Activated CD8-positive, alpha-beta T cell treated with anti-CD3 and anti-CD28 coated beads, Interleukin-2, amount 10 ng/mL, durations not matched to agents 7 days and 5 days (primary cell): ENCODE data around the gene NOP9. TPM values are rescaled to one million over a fixed set of nuclear protein-coding genes. Genes with fewer than 3 reads are reported as not detected.

Experiments used
- ATAC-seq: fragments of 150-1000 bp; cut with Tn5 transposase; one replicate; pipeline ENCODE4 v1.10.0; 2021; ENCODE audit warnings: moderate library complexity
- CTCF ChIA-PET: fragments of 350-600 bp; sonication (Branson Sonifier 250); formaldehyde crosslinking; loops from one replicate; lab custom pipeline; 2021; ENCODE audit warnings: antibody characterized with exemption; lab: Charles Lee
- POLR2A ChIA-PET: fragments of 350-600 bp; sonication (Branson Sonifier 250); formaldehyde crosslinking; loops from one replicate; lab custom pipeline; 2021; ENCODE audit warnings: antibody characterized with exemption; lab: Charles Lee
- DNase-seq: peaks from one replicate; pipeline ENCODE4 v3.0.0-alpha.2; 2020
- H3K27ac Mint-ChIP-seq: one replicate; pipeline ENCODE4 v1.8.0; 2021; ENCODE audit warnings: mild to moderate bottlenecking, mixed read lengths
- H3K27me3 Mint-ChIP-seq: one replicate; pipeline ENCODE4 v1.8.0; 2021; ENCODE audit warnings: low read depth, mixed read lengths
- H3K36me3 Mint-ChIP-seq: one replicate; pipeline ENCODE4 v1.8.0; 2021; ENCODE audit warnings: low read depth, mixed read lengths
- H3K4me1 Mint-ChIP-seq: one replicate; pipeline ENCODE4 v1.8.0; 2021; ENCODE audit warnings: low read depth, mixed read lengths
- H3K4me3 Mint-ChIP-seq: one replicate; pipeline ENCODE4 v1.8.0; 2021; ENCODE audit warnings: mild to moderate bottlenecking, mixed read lengths
- H3K9me3 Mint-ChIP-seq: one replicate; pipeline ENCODE4 v1.8.0; 2022; ENCODE audit warnings: mixed read lengths; ENCODE audit not compliant: insufficient read depth
- total RNA-seq, 2 experiments: library from RNA; stranded (reverse); gene quantifications; one replicate each; pipeline ENCODE4 v1.2.3, GENCODE V29; 2021

The NOP9 gene
- total RNA-seq, 2 experiments from 2014 or later = 35.2 to 36.7 TPM

- peaks cover 9% of the 10 kb centered on the region for H3K36me3 Mint-ChIP-seq
- H3K4me1 Mint-ChIP-seq = peaks cover 50% of the 10 kb centered on the region
- CTCF ChIA-PET = interaction anchor here (1.0 to 8.7 kb wide), 8 partner anchors 19 to 38 kb away, joined by 3 to 98 read pairs (median 22); partner anchors contain the start of genes CIDEB, DHRS1, LTB4R2 and NOP9
- POLR2A ChIA-PET = interaction anchor here (1.2 to 5.0 kb wide), 6 partner anchors 20 to 158 kb away, joined by 3 to 48 read pairs (median 12); partner anchors contain the start of genes CBLN3, IRF9, KHNYN and LTB4R
- H3K9me3 Mint-ChIP-seq = no peaks in the 10 kb centered on the region
- H3K4me3 Mint-ChIP-seq = peak overlapping the region; percentile 90
- ATAC-seq = no peak
- H3K27ac Mint-ChIP-seq = peak overlapping the region; percentile 91
- DNase-seq = no peak
- no peaks in the 10 kb centered on the region for H3K27me3 Mint-ChIP-seq
Observed at GRCh38 chr14:24272467-24272866, 27.2 kb upstream of the NOP9 start.

- Mint-ChIP-seq H3K27ac (peak overlapping the region; percentile 82), H3K27me3 (no peaks in the 10 kb centered on the region), H3K4me1 (peaks cover 60% of the 10 kb centered on the region), H3K9me3 (no peaks in the 10 kb centered on the region), H3K4me3 (no peak overlapping the region), H3K36me3 (peaks cover 7% of the 10 kb centered on the region)
- ATAC-seq = no peak
- CTCF ChIA-PET = interaction anchor here (0.7 to 8.7 kb wide), 15 partner anchors 16 to 215 kb away, joined by 3 to 98 read pairs (median 8); partner anchors contain the start of genes CIDEB, DHRS1, KHNYN and LTB4R
- POLR2A ChIA-PET = interaction anchor here (0.7 to 1.9 kb wide), 6 partner anchors 16 to 112 kb away, joined by 4 to 19 read pairs (median 6); partner anchors contain the start of genes CHMP4A, IRF9 and TINF2
- no peak for DNase-seq
Observed at GRCh38 chr14:24273422-24273998, 26.1 kb upstream of the NOP9 start.

GRCh38 chr14:24274101-24274543, 25.5 kb upstream of the NOP9 start:
- peak; percentile 57 for DNase-seq
- Mint-ChIP-seq H3K4me3 (no peak overlapping the region), H3K9me3 (no peaks in the 10 kb centered on the region), H3K4me1 (peaks cover 65% of the 10 kb centered on the region), H3K27ac (peak overlapping the region; percentile 82), H3K36me3 (peaks cover 6% of the 10 kb centered on the region), H3K27me3 (no peaks in the 10 kb centered on the region)
- CTCF ChIA-PET = interaction anchor here (0.7 to 8.7 kb wide), 15 partner anchors 16 to 216 kb away, joined by 3 to 98 read pairs (median 8); partner anchors contain the start of genes CIDEB, DHRS1, KHNYN and LTB4R
- ATAC-seq = peak; percentile 2
- POLR2A ChIA-PET = interaction anchor here (0.7 to 1.9 kb wide), 6 partner anchors 16 to 113 kb away, joined by 4 to 19 read pairs (median 6); partner anchors contain the start of genes CHMP4A, IRF9 and TINF2

- H3K4me1 Mint-ChIP-seq = peaks cover 54% of the 10 kb centered on the region
- H3K9me3 Mint-ChIP-seq = no peaks in the 10 kb centered on the region
- DNase-seq (no peak), ATAC-seq (no peak)
- H3K27ac Mint-ChIP-seq = no peak overlapping the region
- H3K27me3 Mint-ChIP-seq = no peaks in the 10 kb centered on the region
- POLR2A ChIA-PET = interaction anchor here (1.6 kb wide), 1 partner anchor 34 kb away, joined by 6 read pairs; the partner anchor contains the start of gene TINF2
- CTCF ChIA-PET = interaction anchor here (1.0 to 8.4 kb wide), 4 partner anchors 18 to 35 kb away, joined by 3 to 57 read pairs (median 31); partner anchors contain the start of genes CIDEB, LTB4R, LTB4R2 and TINF2
- peaks cover 2% of the 10 kb centered on the region for H3K36me3 Mint-ChIP-seq
- H3K4me3 Mint-ChIP-seq = no peak overlapping the region
Observed at GRCh38 chr14:24277071-24277470, 22.6 kb upstream of the NOP9 start.

GRCh38 chr14:24277606-24278321, 21.9 kb upstream of the NOP9 start:
- Mint-ChIP-seq H3K36me3 (peaks cover 2% of the 10 kb centered on the region), H3K4me1 (peaks cover 47% of the 10 kb centered on the region), H3K4me3 (no peak overlapping the region), H3K27ac (no peak overlapping the region), H3K27me3 (no peaks in the 10 kb centered on the region), H3K9me3 (no peaks in the 10 kb centered on the region)
- CTCF ChIA-PET = interaction anchor here (1.0 to 8.4 kb wide), 6 partner anchors 7 to 35 kb away, joined by 3 to 57 read pairs (median 17); partner anchors contain the start of genes CIDEB, LTB4R, LTB4R2 and RABGGTA
- no peak for DNase-seq
- ATAC-seq = no peak
- POLR2A ChIA-PET = interaction anchor here (1.6 kb wide), 1 partner anchor 35 kb away, joined by 6 read pairs; the partner anchor contains the start of gene TINF2

- DNase-seq (no peak), ATAC-seq (no peak)
- Mint-ChIP-seq H3K27me3 (no peaks in the 10 kb centered on the region), H3K4me1 (peaks cover 41% of the 10 kb centered on the region), H3K36me3 (peaks cover 2% of the 10 kb centered on the region), H3K4me3 (no peak overlapping the region), H3K9me3 (no peaks in the 10 kb centered on the region), H3K27ac (peak overlapping the region; percentile 31)
- CTCF ChIA-PET = interaction anchor here (1.0 to 8.4 kb wide), 8 partner anchors 8 to 62 kb away, joined by 3 to 57 read pairs (median 20); partner anchors contain the start of genes CIDEB, LTB4R, LTB4R2 and MDP1
- POLR2A ChIA-PET = interaction anchor here (1.6 kb wide), 1 partner anchor 36 kb away, joined by 6 read pairs; the partner anchor contains the start of gene TINF2
Observed at GRCh38 chr14:24278424-24278823, 21.2 kb upstream of the NOP9 start.

- H3K27me3 Mint-ChIP-seq = no peaks in the 10 kb centered on the region
- ATAC-seq (peak; percentile 69), DNase-seq (peak; percentile 44)
- POLR2A ChIA-PET = interaction anchor here (1.0 to 1.8 kb wide), 3 partner anchors 8 to 20 kb away, joined by 4 to 9 read pairs (median 5); partner anchors contain the start of genes DHRS1, NOP9 and RABGGTA
- CTCF ChIA-PET = interaction anchor here (1.4 to 8.4 kb wide), 12 partner anchors 9 to 66 kb away, joined by 3 to 57 read pairs (median 13); partner anchors contain the start of genes CHMP4A, CIDEB, DHRS1 and LTB4R
- H3K27ac Mint-ChIP-seq = peak overlapping the region; percentile 73
- H3K9me3 Mint-ChIP-seq = no peaks in the 10 kb centered on the region
- H3K4me3 Mint-ChIP-seq = no peak overlapping the region
- H3K36me3 Mint-ChIP-seq = peaks cover 2% of the 10 kb centered on the region
- H3K4me1 Mint-ChIP-seq = peaks cover 30% of the 10 kb centered on the region
Observed at GRCh38 chr14:24279301-24280186, 20.1 kb upstream of the NOP9 start.

- Mint-ChIP-seq H3K27ac (peak overlapping the region; percentile 2), H3K36me3 (peaks cover 2% of the 10 kb centered on the region), H3K4me3 (no peak overlapping the region), H3K27me3 (no peaks in the 10 kb centered on the region), H3K4me1 (peaks cover 29% of the 10 kb centered on the region), H3K9me3 (no peaks in the 10 kb centered on the region)
- POLR2A ChIA-PET = interaction anchor here (1.7 to 1.8 kb wide), 3 partner anchors 9 to 10 kb away, joined by 4 to 9 read pairs (median 5); partner anchors contain the start of gene RABGGTA
- no peak for DNase-seq
- CTCF ChIA-PET = interaction anchor here (1.1 to 8.4 kb wide), 9 partner anchors 9 to 151 kb away, joined by 4 to 57 read pairs (median 18); partner anchors contain the start of genes CHMP4A, CIDEB, LTB4R and LTB4R2
- ATAC-seq = no peak
Observed at GRCh38 chr14:24280797-24281460, 18.7 kb upstream of the NOP9 start.

GRCh38 chr14:24281636-24282035, 18.0 kb upstream of the NOP9 start:
- ATAC-seq = no peak
- no peak for DNase-seq
- POLR2A ChIA-PET = interaction anchor here (1.2 to 1.7 kb wide), 2 partner anchors 8 to 14 kb away, joined by 3 to 4 read pairs; no protein-coding TSS in a partner anchor
- Mint-ChIP-seq H3K27ac (no peak overlapping the region), H3K4me3 (no peak overlapping the region), H3K27me3 (no peaks in the 10 kb centered on the region), H3K9me3 (no peaks in the 10 kb centered on the region), H3K4me1 (peaks cover 29% of the 10 kb centered on the region), H3K36me3 (peaks cover 2% of the 10 kb centered on the region)
- CTCF ChIA-PET = interaction anchor here (1.1 to 8.4 kb wide), 6 partner anchors 8 to 52 kb away, joined by 3 to 57 read pairs (median 24); partner anchors contain the start of genes CIDEB, LTB4R, LTB4R2 and RABGGTA
